ENCODE results near the gene MYL6.

DNA sequence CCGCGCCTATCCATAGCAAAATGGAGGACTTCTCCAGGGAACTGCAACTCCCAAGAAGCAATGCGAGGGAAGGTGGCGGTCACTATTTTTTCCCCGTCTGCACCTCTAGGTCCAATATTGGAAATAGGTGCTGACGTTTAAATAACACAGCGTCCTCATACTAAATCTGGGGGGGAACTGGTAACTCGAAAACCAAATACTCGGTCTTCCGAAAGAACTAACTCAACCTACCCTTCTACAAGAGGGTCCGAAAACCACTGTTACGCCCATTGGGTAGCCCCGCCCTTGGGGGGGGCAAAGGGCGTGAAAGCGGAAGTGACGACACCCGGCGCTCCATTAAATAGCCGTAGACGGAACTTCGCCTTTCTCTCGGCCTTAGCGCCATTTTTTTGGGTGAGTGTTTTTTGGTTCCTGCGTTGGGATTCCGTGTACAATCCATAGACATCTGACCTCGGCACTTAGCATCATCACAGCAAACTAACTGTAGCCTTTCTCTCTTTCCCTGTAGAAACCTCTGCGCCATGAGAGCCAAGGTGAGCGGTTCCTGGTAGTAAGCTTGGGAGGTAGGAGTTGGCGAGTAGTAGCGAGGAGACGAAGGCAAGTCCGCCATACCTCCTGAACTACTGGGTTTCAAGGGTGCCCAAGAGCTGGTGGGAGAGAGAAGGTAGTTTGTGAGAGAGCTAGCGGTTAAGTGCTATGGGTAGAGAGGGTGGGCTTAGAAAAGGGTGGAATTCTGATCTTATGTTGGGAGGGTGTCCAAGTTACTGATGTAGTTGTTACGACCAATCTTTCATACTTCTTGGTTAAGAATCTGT is 41.7 kb upstream of the MYL6 start, which contains the start of gene RPL41:
- peak; percentile 33; the same call in 1 of the 2 replicates for TF ChIP-seq NFIC (IDR thresholded peaks at IDR 0.05)
- TF ChIP-seq, protein P1, sequence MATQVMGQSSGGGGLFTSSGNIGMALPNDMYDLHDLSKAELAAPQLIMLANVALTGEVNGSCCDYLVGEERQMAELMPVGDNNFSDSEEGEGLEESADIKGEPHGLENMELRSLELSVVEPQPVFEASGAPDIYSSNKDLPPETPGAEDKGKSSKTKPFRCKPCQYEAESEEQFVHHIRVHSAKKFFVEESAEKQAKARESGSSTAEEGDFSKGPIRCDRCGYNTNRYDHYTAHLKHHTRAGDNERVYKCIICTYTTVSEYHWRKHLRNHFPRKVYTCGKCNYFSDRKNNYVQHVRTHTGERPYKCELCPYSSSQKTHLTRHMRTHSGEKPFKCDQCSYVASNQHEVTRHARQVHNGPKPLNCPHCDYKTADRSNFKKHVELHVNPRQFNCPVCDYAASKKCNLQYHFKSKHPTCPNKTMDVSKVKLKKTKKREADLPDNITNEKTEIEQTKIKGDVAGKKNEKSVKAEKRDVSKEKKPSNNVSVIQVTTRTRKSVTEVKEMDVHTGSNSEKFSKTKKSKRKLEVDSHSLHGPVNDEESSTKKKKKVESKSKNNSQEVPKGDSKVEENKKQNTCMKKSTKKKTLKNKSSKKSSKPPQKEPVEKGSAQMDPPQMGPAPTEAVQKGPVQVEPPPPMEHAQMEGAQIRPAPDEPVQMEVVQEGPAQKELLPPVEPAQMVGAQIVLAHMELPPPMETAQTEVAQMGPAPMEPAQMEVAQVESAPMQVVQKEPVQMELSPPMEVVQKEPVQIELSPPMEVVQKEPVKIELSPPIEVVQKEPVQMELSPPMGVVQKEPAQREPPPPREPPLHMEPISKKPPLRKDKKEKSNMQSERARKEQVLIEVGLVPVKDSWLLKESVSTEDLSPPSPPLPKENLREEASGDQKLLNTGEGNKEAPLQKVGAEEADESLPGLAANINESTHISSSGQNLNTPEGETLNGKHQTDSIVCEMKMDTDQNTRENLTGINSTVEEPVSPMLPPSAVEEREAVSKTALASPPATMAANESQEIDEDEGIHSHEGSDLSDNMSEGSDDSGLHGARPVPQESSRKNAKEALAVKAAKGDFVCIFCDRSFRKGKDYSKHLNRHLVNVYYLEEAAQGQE (IDR thresholded peaks at IDR 0.05; ENCODE audit: low read depth) = no peak
- TF ChIP-seq EP300 (IDR thresholded peaks at IDR 0.05; ENCODE audit: borderline replicate concordance) = peak; percentile 11; the same call in 1 of the 2 replicates
- no peak; the same call in 1 of the 2 replicates for TF ChIP-seq CEBPB (IDR thresholded peaks at IDR 0.05)
- no peak for TF ChIP-seq RAD21 (IDR thresholded peaks at IDR 0.05; ENCODE audit: low read depth)
- TF ChIP-seq, protein P2, sequence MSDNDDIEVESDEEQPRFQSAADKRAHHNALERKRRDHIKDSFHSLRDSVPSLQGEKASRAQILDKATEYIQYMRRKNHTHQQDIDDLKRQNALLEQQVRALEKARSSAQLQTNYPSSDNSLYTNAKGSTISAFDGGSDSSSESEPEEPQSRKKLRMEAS (IDR thresholded peaks at IDR 0.05) = peak; percentile 92
- TF ChIP-seq, protein P3, sequence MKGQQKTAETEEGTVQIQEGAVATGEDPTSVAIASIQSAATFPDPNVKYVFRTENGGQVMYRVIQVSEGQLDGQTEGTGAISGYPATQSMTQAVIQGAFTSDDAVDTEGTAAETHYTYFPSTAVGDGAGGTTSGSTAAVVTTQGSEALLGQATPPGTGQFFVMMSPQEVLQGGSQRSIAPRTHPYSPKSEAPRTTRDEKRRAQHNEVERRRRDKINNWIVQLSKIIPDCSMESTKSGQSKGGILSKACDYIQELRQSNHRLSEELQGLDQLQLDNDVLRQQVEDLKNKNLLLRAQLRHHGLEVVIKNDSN (IDR thresholded peaks at IDR 0.05) = no peak
- peak; percentile 99 for TF ChIP-seq TAF1 (IDR thresholded peaks at IDR 0.05; ENCODE audit: low read depth)
- TF ChIP-seq TEAD4 (IDR thresholded peaks at IDR 0.05) = peak; percentile 33; the same call in 1 of the 2 replicates
- no peak for TF ChIP-seq ZBTB7A (IDR thresholded peaks at IDR 0.05; ENCODE audit: low read depth)
- peak; percentile 89 for TF ChIP-seq YY1 (IDR thresholded peaks at IDR 0.05; ENCODE audit: low read depth)
- TF ChIP-seq CREB1 (IDR thresholded peaks at IDR 0.05; ENCODE audit: low read depth) = peak; percentile 92

All from Ishikawa (cell line).